IMR-90 (cell line): ENCODE measurements around the gene IL21R. TPM values are rescaled to one million over a fixed set of nuclear protein-coding genes. Genes with fewer than 3 reads are reported as not detected.

Source experiments
- ATAC-seq: fragments of 200-7000 bp; cut with Tn5 transposase; 2 replicates; pipeline ENCODE4 v1.9.1; 2020; ENCODE audit warnings: low read depth, mild to moderate bottlenecking, moderate library complexity
- BruUV-seq: library from RNA; stranded (reverse); fragments of 400-500 nt; replicated peaks from 2 replicates; lab custom pipeline; 2021; lab: Mats Ljungman, UMichigan
- CTCF ChIA-PET: fragments of 300-600 bp; formaldehyde crosslinking; extraction: SDS; loops from one replicate; lab custom pipeline; 2021; ENCODE audit warnings: antibody characterized with exemption; lab: Yijun Ruan, JAX
- POLR2A ChIA-PET: fragments of 300-600 bp; sonication (Branson Sonifier 250); formaldehyde crosslinking; loops from one replicate; lab custom pipeline; 2022; ENCODE audit warnings: antibody characterized with exemption; ENCODE audit not compliant: unreplicated experiment; lab: Charles Lee
- DNase-seq: peaks from one replicate; pipeline ENCODE4 v3.0.0; 2013
- H2AFZ ChIP-seq: replicated peaks from 2 replicates; pipeline ENCODE3; 2013; ENCODE audit warnings: low read length, mild to moderate bottlenecking; ENCODE audit not compliant: poor library complexity
- H2AK5ac ChIP-seq: 2 replicates; pipeline ENCODE4 v1.6.1; 2013; ENCODE audit warnings: low read depth, low read length, inconsistent platforms
- H2AK9ac ChIP-seq: replicated peaks from 2 replicates; pipeline ENCODE3; 2013; ENCODE audit warnings: mild to moderate bottlenecking, low read depth, low read length, moderate library complexity; ENCODE audit not compliant: poor library complexity
- H2BK120ac ChIP-seq: 2 replicates; pipeline ENCODE4 v1.6.1; 2013; ENCODE audit warnings: low read depth, low read length, inconsistent platforms
- H2BK15ac ChIP-seq: 3 replicates; pipeline ENCODE4 v1.6.1; 2013; ENCODE audit warnings: low read depth, low read length, inconsistent platforms
- H2BK20ac ChIP-seq: 2 replicates; pipeline ENCODE4 v1.6.1; 2013; ENCODE audit warnings: low read depth, mild to moderate bottlenecking, inconsistent platforms, low read length, moderate library complexity
- H2BK5ac ChIP-seq: 2 replicates; pipeline ENCODE4 v1.6.1; 2013; ENCODE audit warnings: mild to moderate bottlenecking, low read depth, low read length, inconsistent platforms; ENCODE audit not compliant: poor library complexity, severe bottlenecking
- H3K14ac ChIP-seq: replicated peaks from 2 replicates; pipeline ENCODE4 v1.6.1; 2013; ENCODE audit warnings: low read depth, low read length, inconsistent platforms
- H3K18ac ChIP-seq: 2 replicates; pipeline ENCODE4 v1.6.1; 2013; ENCODE audit warnings: low read depth, low read length, control low read depth
- H3K23ac ChIP-seq: 2 replicates; pipeline ENCODE4 v1.6.1; 2013; ENCODE audit warnings: low read depth, low read length, inconsistent platforms
- H3K27ac ChIP-seq: 2 replicates; pipeline ENCODE4 v1.5.1; 2013; ENCODE audit warnings: mild to moderate bottlenecking, control low read depth, low read length; ENCODE audit not compliant: insufficient read depth
- H3K27me3 ChIP-seq: 2 replicates; pipeline ENCODE4 v1.6.1; 2013; ENCODE audit warnings: low read length; ENCODE audit not compliant: control insufficient read depth, insufficient read depth
- H3K36me3 ChIP-seq: 2 replicates; pipeline ENCODE4 v1.6.1; 2013; ENCODE audit warnings: low read length, mixed read lengths; ENCODE audit not compliant: control insufficient read depth, insufficient read depth
- H3K4ac ChIP-seq: 2 replicates; pipeline ENCODE4 v1.6.1; 2013; ENCODE audit warnings: low read depth, low read length, inconsistent platforms
- H3K4me1 ChIP-seq: 2 replicates; pipeline ENCODE4 v1.6.1; 2013; ENCODE audit warnings: low read length, mixed read lengths; ENCODE audit not compliant: control insufficient read depth, insufficient read depth
- H3K4me2 ChIP-seq: 2 replicates; pipeline ENCODE4 v1.6.1; 2013; ENCODE audit warnings: low read depth, mild to moderate bottlenecking, control low read depth, low read length, moderate library complexity
- H3K4me3 ChIP-seq: 2 replicates; pipeline ENCODE4 v1.5.1; 2013; ENCODE audit warnings: low read depth, mild to moderate bottlenecking, control low read depth, low read length, moderate library complexity; ENCODE audit not compliant: insufficient read depth
- H3K56ac ChIP-seq: 2 replicates; pipeline ENCODE4 v1.6.1; 2013; ENCODE audit warnings: low read length, inconsistent platforms; ENCODE audit not compliant: insufficient read depth; ENCODE audit errors: extremely low read depth
- H3K79me1 ChIP-seq, 2 experiments: 2 replicates each; pipeline ENCODE4 v1.6.1; 2013; ENCODE audit warnings: low read length in 2 of 2, inconsistent platforms in 1 of 2, low read depth in 1 of 2
- H3K9ac ChIP-seq: 2 replicates; pipeline ENCODE4 v1.6.1; 2013; ENCODE audit warnings: low read depth, low read length, control low read depth
- H3K9me1 ChIP-seq: 2 replicates; pipeline ENCODE4 v1.6.1; 2013; ENCODE audit warnings: low read length, inconsistent platforms; ENCODE audit not compliant: insufficient read depth
- H3K9me3 ChIP-seq: 2 replicates; pipeline ENCODE4 v1.6.1; 2013; ENCODE audit warnings: low read length; ENCODE audit not compliant: control insufficient read depth, insufficient read depth
- H4K20me1 ChIP-seq: 2 replicates; pipeline ENCODE4 v1.6.1; 2013; ENCODE audit warnings: low read length, inconsistent platforms; ENCODE audit not compliant: insufficient read depth
- H4K5ac ChIP-seq: 2 replicates; pipeline ENCODE4 v1.6.1; 2013; ENCODE audit warnings: mild to moderate bottlenecking, low read depth, low read length, control low read depth
- H4K8ac ChIP-seq, 2 experiments: 2 replicates each; pipeline ENCODE4 v1.6.1; 2013; ENCODE audit warnings: low read depth in 2 of 2, low read length in 2 of 2, control low read depth in 1 of 2, inconsistent platforms in 1 of 2
- H4K91ac ChIP-seq: 2 replicates; pipeline ENCODE4 v1.6.1; 2013; ENCODE audit warnings: low read depth, low read length, inconsistent platforms; ENCODE audit not compliant: insufficient read depth
- BHLHE40 ChIP-seq: fragments of 150-350 bp; IDR thresholded peaks from 2 replicates; pipeline ENCODE4 v1.6.1; 2016; ENCODE audit warnings: mild to moderate bottlenecking, low read depth, low read length
- CEBPB ChIP-seq: IDR thresholded peaks from 2 replicates; pipeline ENCODE4 v1.6.1; 2012; ENCODE audit warnings: low read depth, low read length, improper control_type of control experiment
- CHD1 ChIP-seq: IDR thresholded peaks from 2 replicates; pipeline ENCODE4 v1.6.1; 2012; ENCODE audit warnings: low read depth, low read length, improper control_type of control experiment
- CTCF ChIP-seq: conservative IDR thresholded peaks from 2 replicates; pipeline ENCODE4 v1.5.1; 2012; ENCODE audit warnings: mild to moderate bottlenecking, low read depth, low read length, improper control_type of control experiment
- ELK1 ChIP-seq: fragments of 150-350 bp; IDR thresholded peaks from 2 replicates; pipeline ENCODE4 v1.6.1; 2016; ENCODE audit warnings: low read depth, mild to moderate bottlenecking, low read length, moderate library complexity, borderline replicate concordance
- FOS ChIP-seq: fragments of 150-350 bp; IDR thresholded peaks from 2 replicates; pipeline ENCODE4 v1.6.1; 2016; ENCODE audit warnings: low read depth, low read length
- MAFK ChIP-seq: IDR thresholded peaks from 2 replicates; pipeline ENCODE4 v1.6.1; 2012; ENCODE audit warnings: low read depth, low read length, improper control_type of control experiment
- MAZ ChIP-seq: IDR thresholded peaks from 2 replicates; pipeline ENCODE4 v1.6.1; 2012; ENCODE audit warnings: low read depth, mild to moderate bottlenecking, low read length, improper control_type of control experiment, moderate library complexity, borderline replicate concordance
- MXI1 ChIP-seq: IDR thresholded peaks from 2 replicates; pipeline ENCODE4 v1.6.1; 2012; ENCODE audit warnings: low read depth, mild to moderate bottlenecking, low read length, moderate library complexity, borderline replicate concordance
- NFE2L2 ChIP-seq: fragments of 150-350 bp; IDR thresholded peaks from 2 replicates; pipeline ENCODE4 v1.6.1; 2016; ENCODE audit warnings: low read depth, mild to moderate bottlenecking, low read length
- POLR2A ChIP-seq: IDR thresholded peaks from 2 replicates; pipeline ENCODE4 v1.6.1; 2012; ENCODE audit warnings: mild to moderate bottlenecking, low read depth, low read length
- RAD21 ChIP-seq: IDR thresholded peaks from 2 replicates; pipeline ENCODE4 v1.6.1; 2012; ENCODE audit warnings: low read length, improper control_type of control experiment
- RCOR1 ChIP-seq: IDR thresholded peaks from 2 replicates; pipeline ENCODE4 v1.6.1; 2012; ENCODE audit warnings: mild to moderate bottlenecking, low read length, improper control_type of control experiment; ENCODE audit not compliant: insufficient replicate concordance
- RFX5 ChIP-seq: IDR thresholded peaks from 2 replicates; pipeline ENCODE4 v1.8.0; 2012; ENCODE audit warnings: low read depth, mild to moderate bottlenecking, low read length, moderate library complexity
- SMC3 ChIP-seq: fragments of 150-350 bp; IDR thresholded peaks from 2 replicates; pipeline ENCODE4 v1.6.1; 2016; ENCODE audit warnings: low read depth, mild to moderate bottlenecking, antibody characterized with exemption, low read length, moderate library complexity
- WGBS, 2 experiments: methylation state at CpG; one replicate each; pipeline versions ENCODE4 v1.1.5 to v1.1.7; 2013; ENCODE audit warnings: missing lambda C conversion rate in 2 of 2; ENCODE audit not compliant: insufficient read length in 1 of 2; ENCODE audit errors: extremely low coverage in 2 of 2; 5-methylcytosine and 5-hydroxymethylcytosine counted together
- dilution Hi-C: fragments of 300-500 bp; cut with HindIII; formaldehyde crosslinking; loops from one replicate; pipeline ENCODE4 v1.14.3; 2018; ENCODE audit warnings: low sequenced_read_pairs; ENCODE audit not compliant: unreplicated experiment
- in situ Hi-C: fragments of 300-500 bp; cut with MboI; formaldehyde crosslinking; loops from 3 replicates; pipeline ENCODE4 v1.14.3; 2019; ENCODE audit warnings: low sequenced_read_pairs, inconsistent platforms, mixed read lengths
- intact Hi-C: fragments of 100-400 bp; cut with micrococcal nuclease; formaldehyde crosslinking; loops from 2 replicates; pipeline ENCODE4 v1.10.0; 2022
- polyA plus RNA-seq, 3 experiments: library from polyadenylated mRNA; depleted of rRNA; stranded (reverse); fragments of >200 nt; gene quantifications; 2 replicates each; pipeline ENCODE4 v1.2.3, GENCODE V29; 2012; ENCODE audit warnings: low replicate concordance in 1 of 3
- total RNA-seq: library from RNA; depleted of rRNA; stranded (reverse); fragments of >200 nt; gene quantifications from 2 replicates; pipeline ENCODE4 v1.2.3, GENCODE V29; 2012
- TF ChIP-seq, protein P1 (sequence below): fragments of 150-350 bp; IDR thresholded peaks from 2 replicates; pipeline ENCODE4 v1.6.1; 2017; ENCODE audit warnings: mild to moderate bottlenecking, antibody characterized with exemption, low read length, low read depth

Gene IL21R
- total and polyA plus RNA-seq, 2 of the 4 experiments (the other 2 are of a cell fraction): 0.72 to 0.97 TPM

DNA sequence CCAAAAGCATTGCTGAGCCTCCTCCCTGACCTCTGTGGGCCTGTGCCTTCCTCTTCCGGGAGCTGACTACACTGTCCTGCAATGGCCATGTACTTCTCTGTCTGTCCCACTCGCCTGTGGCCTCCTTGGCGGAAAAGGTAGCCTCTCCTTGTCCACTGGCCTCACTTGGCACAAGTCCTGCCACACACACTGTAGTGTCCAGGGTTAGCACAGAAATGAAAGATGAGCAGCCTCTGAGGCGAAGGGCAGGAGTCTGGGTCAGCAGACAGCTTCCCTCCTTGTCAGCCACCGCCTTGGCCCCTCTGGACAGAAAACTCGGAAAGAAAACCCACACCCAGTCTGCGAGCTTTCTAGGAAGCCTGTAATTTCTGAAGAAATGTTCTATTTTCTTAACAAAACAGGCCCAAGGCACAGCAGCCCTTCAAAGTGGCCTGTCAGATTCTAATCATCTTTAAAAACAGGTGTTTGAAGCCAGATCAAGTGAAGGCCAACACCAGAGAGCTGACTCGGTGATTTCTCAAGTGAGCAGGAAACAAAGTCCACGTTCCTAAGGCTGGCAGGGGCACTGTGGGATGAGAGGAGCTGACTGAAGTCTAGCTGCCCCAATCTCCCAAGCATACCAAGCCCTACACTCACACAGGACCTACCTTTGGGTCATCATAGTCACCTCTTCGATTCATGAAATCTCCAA is 80.6 kb downstream of the IL21R start:
- Histone ChIP-seq H4K91ac (no peak overlapping the region), H3K36me3 (peaks cover 77% of the 10 kb centered on the region), H3K79me1 (peaks cover 0 to 4% of the 10 kb centered on the region in 2 experiments; a peak in 1 of 4 replicates), H3K4me3 (no peak overlapping the region), H2AFZ (no peak overlapping the region), H3K9ac (no peak overlapping the region), H2BK120ac (no peak overlapping the region), H3K18ac (no peak overlapping the region), H3K9me3 (no peaks in the 10 kb centered on the region), H2BK20ac (no peak overlapping the region), H2AK9ac (no peak overlapping the region), H2AK5ac (no peak overlapping the region), H4K20me1 (no peaks in the 10 kb centered on the region), H3K9me1 (0 out of 2 replicates have a peak, but pooled peaks cover 8% of the 10 kb centered on the region), H3K14ac (no peak overlapping the region), H3K4me2 (no peak overlapping the region), H4K5ac (no peak overlapping the region), H3K4ac (no peak overlapping the region), H3K56ac (no peak overlapping the region), H3K4me1 (no peaks in the 10 kb centered on the region), H2BK5ac (no peak overlapping the region), H4K8ac (no peak overlapping the region), H3K23ac (no peak overlapping the region), H2BK15ac (no peak overlapping the region), H3K27ac (no peak overlapping the region), H3K27me3 (no peaks in the 10 kb centered on the region)
- DNase-seq (no peak), ATAC-seq (no peak)
- no TSS peak for BruUV-seq
- intact Hi-C loops: no loop called here
- dilution Hi-C loops: no loop called here
- in situ Hi-C loops: no loop called here
- WGBS, 2 experiments: 88% methylated on average over 4 of the region's 10 CpGs; no CpG with 5 or more reads in 1 of the 2 experiments
- CTCF ChIA-PET: no interaction called here
- TF ChIP-seq CHD1: no peak
- TF ChIP-seq CEBPB: no peak
- no peak for TF ChIP-seq ELK1
- no peak for TF ChIP-seq NFE2L2
- TF ChIP-seq, protein P1, sequence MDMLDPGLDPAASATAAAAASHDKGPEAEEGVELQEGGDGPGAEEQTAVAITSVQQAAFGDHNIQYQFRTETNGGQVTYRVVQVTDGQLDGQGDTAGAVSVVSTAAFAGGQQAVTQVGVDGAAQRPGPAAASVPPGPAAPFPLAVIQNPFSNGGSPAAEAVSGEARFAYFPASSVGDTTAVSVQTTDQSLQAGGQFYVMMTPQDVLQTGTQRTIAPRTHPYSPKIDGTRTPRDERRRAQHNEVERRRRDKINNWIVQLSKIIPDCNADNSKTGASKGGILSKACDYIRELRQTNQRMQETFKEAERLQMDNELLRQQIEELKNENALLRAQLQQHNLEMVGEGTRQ: no peak
- TF ChIP-seq SMC3: no peak
- no peak for TF ChIP-seq FOS
- TF ChIP-seq MAFK: no peak
- TF ChIP-seq MXI1: no peak
- no peak for TF ChIP-seq RCOR1
- TF ChIP-seq CTCF: no peak
- no peak for TF ChIP-seq MAZ
- no peak for TF ChIP-seq RAD21
- no peak for TF ChIP-seq POLR2A
- no peak for TF ChIP-seq RFX5
- no peak for TF ChIP-seq BHLHE40
- POLR2A ChIA-PET: no interaction called here
